SK-N-SH (cell line): ENCODE measurements around the gene TREML4. TPM values are rescaled to one million over a fixed set of nuclear protein-coding genes. Genes with fewer than 3 reads are reported as not detected.

Source experiments
- CTCF ChIA-PET: fragments of 300-600, 350-600 bp; formaldehyde crosslinking; extraction: SDS; loops from one replicate; lab custom pipeline; 2021; lab: Yijun Ruan, JAX
- POLR2A ChIA-PET: fragments of 350-600 bp; sonication (Branson Sonifier 250); formaldehyde crosslinking; extraction: SDS; loops from one replicate; lab custom pipeline; 2020; ENCODE audit warnings: antibody characterized with exemption, inconsistent platforms; lab: Yijun Ruan, JAX
- DNase-seq: peaks from one replicate; pipeline ENCODE4 v3.0.0; 2012
- H2AFZ ChIP-seq: fragments of 200-600 bp; sonication (generic); 2 replicates; pipeline ENCODE4 v1.8.1; 2016; ENCODE audit warnings: antibody characterized with exemption, mild to moderate bottlenecking, low read depth
- H3F3A ChIP-seq: fragments of 200-600 bp; sonication (generic); replicated peaks from 2 replicates; pipeline ENCODE3; 2016; ENCODE audit warnings: antibody characterized with exemption, mild to moderate bottlenecking; ENCODE audit not compliant: insufficient read depth
- H3K27ac ChIP-seq, 2 experiments: fragments of 200-500 bp in 1 of 2; fragments of 200-600 bp in 1 of 2; sonication (Bioruptor generic) in 1 of 2; sonication (generic), shearing (Covaris generic) in 1 of 2; 2 replicates each; pipeline versions ENCODE4 v1.5.1 to v1.6.1; 2014 to 2016; ENCODE audit warnings: low read depth in 2 of 2, inconsistent platforms in 1 of 2, low read length in 1 of 2, mild to moderate bottlenecking in 1 of 2, mixed read lengths in 1 of 2
- H3K27me3 ChIP-seq: fragments of 200-600 bp; sonication (generic), shearing (Covaris generic); 2 replicates; pipeline ENCODE4 v1.6.1; 2016; ENCODE audit warnings: mixed run types; ENCODE audit not compliant: insufficient read depth
- H3K36me3 ChIP-seq, 2 experiments: fragments of 200-500 bp in 1 of 2; fragments of 200-600 bp in 1 of 2; sonication (Bioruptor generic) in 1 of 2; sonication (generic) in 1 of 2; replicated peaks in 1 of 2; 2 replicates each; pipeline versions ENCODE3 to v1.5.1; 2014 to 2016; ENCODE audit warnings: low read length in 1 of 2, mild to moderate bottlenecking in 1 of 2; ENCODE audit not compliant: insufficient read depth in 2 of 2, control insufficient read depth in 1 of 2
- H3K4me1 ChIP-seq, 2 experiments: fragments of 200-500 bp in 1 of 2; fragments of 200-600 bp in 1 of 2; sonication (Bioruptor generic) in 1 of 2; sonication (generic), shearing (Covaris generic) in 1 of 2; 2 replicates each; pipeline versions ENCODE4 v1.5.1 to v1.6.1; 2014 to 2016; ENCODE audit warnings: low read depth in 1 of 2, low read length in 1 of 2, mixed run types in 1 of 2; ENCODE audit not compliant: insufficient read depth in 2 of 2, control insufficient read depth in 1 of 2
- H3K4me2 ChIP-seq: fragments of 200-600 bp; sonication (generic), shearing (Covaris generic); 2 replicates; pipeline ENCODE4 v1.6.1; 2017; ENCODE audit warnings: mixed run types
- H3K4me3 ChIP-seq, 2 experiments: fragments of 200-500 bp in 1 of 2; fragments of 200-600 bp in 1 of 2; sonication (Bioruptor generic) in 1 of 2; sonication (generic), shearing (Covaris generic) in 1 of 2; 2 replicates each; pipeline versions ENCODE4 v1.5.1 to v1.8.1; 2014 to 2016; ENCODE audit warnings: low read depth in 2 of 2, inconsistent platforms in 1 of 2, low read length in 1 of 2, mild to moderate bottlenecking in 1 of 2, mixed read lengths in 1 of 2, moderate library complexity in 1 of 2
- H3K79me2 ChIP-seq: fragments of 200-600 bp; sonication (generic); 2 replicates; pipeline ENCODE4 v1.8.1; 2017; ENCODE audit warnings: mild to moderate bottlenecking; ENCODE audit not compliant: insufficient read depth
- H3K9ac ChIP-seq: fragments of 200-600 bp; sonication (generic); 2 replicates; pipeline ENCODE4 v1.6.1; 2017; ENCODE audit warnings: mixed run types
- H3K9me2 ChIP-seq: fragments of 200-600 bp; sonication (generic); 2 replicates; pipeline ENCODE4 v1.6.1; 2017; ENCODE audit warnings: mixed run types
- H3K9me3 ChIP-seq: fragments of 200-600 bp; sonication (generic); 2 replicates; pipeline ENCODE4 v1.6.1; 2017; ENCODE audit warnings: mixed run types, mild to moderate bottlenecking, moderate library complexity
- H4K20me1 ChIP-seq: fragments of 200-600 bp; sonication (generic); 2 replicates; pipeline ENCODE4 v1.6.1; 2017; ENCODE audit warnings: mild to moderate bottlenecking, mixed run types; ENCODE audit not compliant: insufficient read depth
- ELF1 ChIP-seq: IDR thresholded peaks from 2 replicates; pipeline ENCODE4 v1.4.0; 2012
- EP300 ChIP-seq, 2 experiments: IDR thresholded peaks; 2 replicates each; pipeline versions ENCODE4 v1.4.0 to v1.6.1; 2012; ENCODE audit warnings: borderline replicate concordance in 1 of 2, low read depth in 1 of 2, low read length in 1 of 2
- EZH2phosphoT487 ChIP-seq: fragments of 200-600 bp; sonication (generic); IDR thresholded peaks from 2 replicates; pipeline ENCODE4 v1.6.1; 2017; ENCODE audit warnings: low read depth, mixed run types, mild to moderate bottlenecking, antibody characterized with exemption, moderate library complexity, borderline replicate concordance
- FOSL2 ChIP-seq: IDR thresholded peaks from 2 replicates; pipeline ENCODE4 v1.4.0; 2012; ENCODE audit warnings: low read depth, mild to moderate bottlenecking, moderate library complexity, borderline replicate concordance
- FOXJ3 ChIP-seq: sonication (generic); formaldehyde crosslinking; IDR thresholded peaks from 2 replicates; pipeline ENCODE4 v1.5.1; 2020; ENCODE audit warnings: mild to moderate bottlenecking, missing genetic modification reagents
- FOXM1 ChIP-seq: IDR thresholded peaks from 2 replicates; pipeline ENCODE4 v1.4.0; 2012; ENCODE audit warnings: low read depth, mild to moderate bottlenecking
- GATA2 ChIP-seq: sonication (generic); formaldehyde crosslinking; IDR thresholded peaks from 2 replicates; pipeline ENCODE4 v1.5.0; 2020; ENCODE audit warnings: mild to moderate bottlenecking, missing genetic modification reagents
- IRF3 ChIP-seq: fragments of 150-350 bp; IDR thresholded peaks from 2 replicates; pipeline ENCODE4 v1.6.1; 2016; ENCODE audit warnings: mild to moderate bottlenecking, low read depth, low read length
- JUND ChIP-seq: IDR thresholded peaks from 2 replicates; pipeline ENCODE4 v1.4.0; 2012
- MAX ChIP-seq: IDR thresholded peaks from 2 replicates; pipeline ENCODE4 v1.4.0; 2012; ENCODE audit warnings: low read depth
- MEF2A ChIP-seq: IDR thresholded peaks from 2 replicates; pipeline ENCODE4 v1.4.0; 2012; ENCODE audit warnings: low read depth, borderline replicate concordance
- NRF1 ChIP-seq: IDR thresholded peaks from 2 replicates; pipeline ENCODE4 v1.6.1; 2012; ENCODE audit warnings: low read depth, mild to moderate bottlenecking, low read length
- POLR2AphosphoS5 ChIP-seq: IDR thresholded peaks from 2 replicates; pipeline ENCODE4 v1.6.1; 2012; ENCODE audit warnings: low read depth, low read length
- RAD21 ChIP-seq: IDR thresholded peaks from 2 replicates; pipeline ENCODE4 v1.6.1; 2012; ENCODE audit warnings: mild to moderate bottlenecking, low read length
- RFX5 ChIP-seq: IDR thresholded peaks from 2 replicates; pipeline ENCODE4 v1.6.1; 2012; ENCODE audit warnings: mild to moderate bottlenecking, improper control_type of control experiment, low read length
- RXRA ChIP-seq: IDR thresholded peaks from 2 replicates; pipeline ENCODE4 v1.4.0; 2012; ENCODE audit warnings: low read depth, mild to moderate bottlenecking, borderline replicate concordance
- SMC3 ChIP-seq: IDR thresholded peaks from 2 replicates; pipeline ENCODE4 v1.6.1; 2012; ENCODE audit warnings: low read depth, low read length, improper control_type of control experiment
- TCF12 ChIP-seq: IDR thresholded peaks from 2 replicates; pipeline ENCODE4 v1.4.0; 2012
- USF1 ChIP-seq: IDR thresholded peaks from 2 replicates; pipeline ENCODE4 v1.4.0; 2012; ENCODE audit warnings: low read depth, borderline replicate concordance
- YY1 ChIP-seq: IDR thresholded peaks from 2 replicates; pipeline ENCODE4 v1.4.0; 2012; ENCODE audit warnings: low read depth, mild to moderate bottlenecking
- WGBS: methylation state at CpG from one replicate; pipeline ENCODE4 v1.1.6; 2017; ENCODE audit warnings: low lambda C conversion rate; 5-methylcytosine and 5-hydroxymethylcytosine counted together
- polyA plus RNA-seq, 3 experiments: library from polyadenylated mRNA; depleted of rRNA; stranded (reverse); fragments of >200 nt; gene quantifications; 2 replicates each; pipeline ENCODE4 v1.2.3, GENCODE V29; 2012

Gene TREML4
- polyA plus RNA-seq, 1 of the 3 experiments (the other 2 are of a cell fraction) = not detected

GRCh38 chr6:41193171-41193734 is 34.9 kb upstream of the TREML4 start:
- Histone ChIP-seq H3K27ac (no peak overlapping the region), H3K9ac (no peak overlapping the region), H3K4me1 (no peaks in the 10 kb centered on the region), H3F3A (no peaks in the 10 kb centered on the region), H3K9me3 (no peaks in the 10 kb centered on the region)
- TF ChIP-seq FOXM1 = no peak
- TF ChIP-seq TCF12 = no peak
- no peak for TF ChIP-seq RXRA
- no peak for TF ChIP-seq EP300 (IDR thresholded peaks at IDR 0.05; ENCODE audit: borderline replicate concordance in 1 of 2, low read depth in 1 of 2, low read length in 1 of 2)
- no peak for TF ChIP-seq EZH2phosphoT487
- TF ChIP-seq RFX5 = no peak
- TF ChIP-seq GATA2 (CRISPR knock-in tag) = no peak
- no peak for TF ChIP-seq JUND
- no peak for TF ChIP-seq SMC3
- TF ChIP-seq MAX = no peak
- no peak for TF ChIP-seq NRF1
- no peak for TF ChIP-seq RAD21
- no peak for TF ChIP-seq POLR2AphosphoS5
- TF ChIP-seq FOXJ3 (CRISPR knock-in tag) = no peak
- no peak for TF ChIP-seq IRF3
- TF ChIP-seq FOSL2 = no peak
- TF ChIP-seq MEF2A = no peak
- TF ChIP-seq YY1 = no peak
- no peak for TF ChIP-seq ELF1
- no peak for TF ChIP-seq USF1
- TF ChIP-seq, all 33 proteins: peak for 0
- no peaks in the 10 kb centered on the region for H3K36me3 ChIP-seq
- H3K9me2 ChIP-seq = no peaks in the 10 kb centered on the region
- H3K79me2 ChIP-seq = no peaks in the 10 kb centered on the region
- no peak overlapping the region for H3K4me3 ChIP-seq
- ChIA-PET CTCF (interaction anchor here (1.1 kb wide), 1 partner anchor 135 kb away, joined by 3 read pairs; no protein-coding TSS in a partner anchor), POLR2A (no interaction called here)
- no peak for DNase-seq
- no peak overlapping the region for H2AFZ ChIP-seq
- H4K20me1 ChIP-seq = no peaks in the 10 kb centered on the region
- H3K27me3 ChIP-seq = peaks cover 36% of the 10 kb centered on the region; the same call in 1 of the 2 replicates
- 34% methylated on average over 4 of the region's 5 CpGs for WGBS
- H3K4me2 ChIP-seq = no peak overlapping the region
